ENCODE data around the gene RPGRIP1. TPM values are rescaled to one million over a fixed set of nuclear protein-coding genes. Genes with fewer than 3 reads are reported as not detected.
"Not testable (repeated sequence)": the region's sequence is repeated elsewhere in the genome, so short reads cannot be mapped to it uniquely, and the experiment has no call there.

The RPGRIP1 gene
- total RNA-seq, 2 experiments from 2014 or later, result 0.07 TPM; not detected in 1

- Mint-ChIP-seq H3K9me3 (no peaks in the 10 kb centered on the region), H3K27me3 (no peaks in the 10 kb centered on the region), H3K4me1 (ENCODE audit: low read depth) (peaks cover 75% of the 10 kb centered on the region), H3K4me3 (no peak overlapping the region), H3K36me3 (peaks cover 70% of the 10 kb centered on the region), H3K27ac (peak overlapping the region; percentile 56)
- CTCF ChIA-PET, result no interaction called here
- POLR2A ChIA-PET, result no interaction called here
- intact Hi-C loops (cut with micrococcal nuclease), result no loop called here
- DNase-seq, result no peak
Measured at GRCh38 chr14:21248338-21248737, 31.5 kb upstream of the RPGRIP1 start.

GRCh38 chr14:21248739-21249411 is 31.0 kb upstream of the RPGRIP1 start:
- peak overlapping the region; percentile 56 for H3K27ac Mint-ChIP-seq
- peaks cover 77% of the 10 kb centered on the region for H3K4me1 Mint-ChIP-seq (ENCODE audit: low read depth)
- ChIA-PET POLR2A (no interaction called here), CTCF (interaction anchor here (1.4 kb wide), 1 partner anchor 10 kb away, joined by 3 read pairs; no protein-coding TSS in a partner anchor)
- peaks cover 72% of the 10 kb centered on the region for H3K36me3 Mint-ChIP-seq
- H3K9me3 Mint-ChIP-seq, result no peaks in the 10 kb centered on the region
- intact Hi-C loops (cut with micrococcal nuclease), result no loop called here
- no peak for DNase-seq
- H3K4me3 Mint-ChIP-seq, result no peak overlapping the region
- H3K27me3 Mint-ChIP-seq, result no peaks in the 10 kb centered on the region

- Mint-ChIP-seq H3K9me3 (no peaks in the 10 kb centered on the region), H3K27ac (no peak overlapping the region), H3K4me3 (no peak overlapping the region), H3K27me3 (no peaks in the 10 kb centered on the region), H3K36me3 (peaks cover 72% of the 10 kb centered on the region), H3K4me1 (ENCODE audit: low read depth) (peaks cover 74% of the 10 kb centered on the region)
- CTCF ChIA-PET, result no interaction called here
- POLR2A ChIA-PET, result interaction anchor here (1.6 kb wide), 1 partner anchor 13 kb away, joined by 3 read pairs; no protein-coding TSS in a partner anchor
- no peak for DNase-seq
- intact Hi-C loops (cut with micrococcal nuclease), result no loop called here
Measured at GRCh38 chr14:21251215-21251614, 28.7 kb upstream of the RPGRIP1 start.

GRCh38 chr14:21252149-21252548 is 27.7 kb upstream of the RPGRIP1 start:
- no peaks in the 10 kb centered on the region for H3K27me3 Mint-ChIP-seq
- no peak overlapping the region for H3K27ac Mint-ChIP-seq
- H3K4me3 Mint-ChIP-seq, result no peak overlapping the region
- no peak for DNase-seq
- peaks cover 74% of the 10 kb centered on the region for H3K4me1 Mint-ChIP-seq (ENCODE audit: low read depth)
- H3K9me3 Mint-ChIP-seq, result no peaks in the 10 kb centered on the region
- intact Hi-C loops (cut with micrococcal nuclease), result no loop called here
- CTCF ChIA-PET, result no interaction called here
- peaks cover 75% of the 10 kb centered on the region for H3K36me3 Mint-ChIP-seq
- POLR2A ChIA-PET, result no interaction called here

- no peak for DNase-seq
- Mint-ChIP-seq H3K27ac (peak overlapping the region; percentile 39), H3K4me1 (ENCODE audit: low read depth) (peaks cover 76% of the 10 kb centered on the region), H3K27me3 (no peaks in the 10 kb centered on the region), H3K9me3 (no peaks in the 10 kb centered on the region), H3K36me3 (peaks cover 75% of the 10 kb centered on the region), H3K4me3 (peak overlapping the region; percentile 29)
- CTCF ChIA-PET, result interaction anchor here (1.0 to 2.4 kb wide), 5 partner anchors 10 to 40 kb away, joined by 3 to 9 read pairs (median 5); no protein-coding TSS in a partner anchor
- intact Hi-C loops (cut with micrococcal nuclease), result loop anchor here (1.0 to 2.0 kb wide), 2 partner anchors 9 to 21 kb away; no protein-coding TSS in a partner anchor
- POLR2A ChIA-PET, result interaction anchor here (1.2 to 4.5 kb wide), 7 partner anchors 10 to 40 kb away, joined by 3 to 57 read pairs (median 7); no protein-coding TSS in a partner anchor
Measured at GRCh38 chr14:21255385-21256101, 24.3 kb upstream of the RPGRIP1 start.

- intact Hi-C loops (cut with micrococcal nuclease); H3K27me3 Mint-ChIP-seq; DNase-seq; H3K9me3 Mint-ChIP-seq: not testable (repeated sequence)
- Mint-ChIP-seq H3K27ac (peak overlapping the region; percentile 39), H3K36me3 (peaks cover 72% of the 10 kb centered on the region), H3K4me3 (peak overlapping the region; percentile 29), H3K4me1 (ENCODE audit: low read depth) (peaks cover 74% of the 10 kb centered on the region)
- ChIA-PET CTCF (interaction anchor here (1.1 to 2.2 kb wide), 5 partner anchors 9 to 40 kb away, joined by 3 to 9 read pairs (median 5); no protein-coding TSS in a partner anchor), POLR2A (interaction anchor here (1.2 to 4.5 kb wide), 7 partner anchors 10 to 41 kb away, joined by 3 to 57 read pairs (median 7); no protein-coding TSS in a partner anchor)
Measured at GRCh38 chr14:21256102-21256447, 23.8 kb upstream of the RPGRIP1 start.

- H3K36me3 Mint-ChIP-seq, result peaks cover 72% of the 10 kb centered on the region
- no peaks in the 10 kb centered on the region for H3K9me3 Mint-ChIP-seq
- ChIA-PET POLR2A (interaction anchor here (1.2 to 4.5 kb wide), 6 partner anchors 10 to 34 kb away, joined by 3 to 57 read pairs (median 12); no protein-coding TSS in a partner anchor), CTCF (interaction anchor here (0.7 to 2.2 kb wide), 8 partner anchors 8 to 154 kb away, joined by 3 to 9 read pairs (median 3); no protein-coding TSS in a partner anchor)
- intact Hi-C loops (cut with micrococcal nuclease), result no loop called here
- H3K4me1 Mint-ChIP-seq (ENCODE audit: low read depth), result peaks cover 75% of the 10 kb centered on the region
- no peaks in the 10 kb centered on the region for H3K27me3 Mint-ChIP-seq
- peak overlapping the region; percentile 77 for H3K27ac Mint-ChIP-seq
- no peak for DNase-seq
- peak overlapping the region; percentile 51 for H3K4me3 Mint-ChIP-seq
Measured at GRCh38 chr14:21256539-21257393, 23.1 kb upstream of the RPGRIP1 start.

- Mint-ChIP-seq H3K4me1 (ENCODE audit: low read depth) (peaks cover 75% of the 10 kb centered on the region), H3K27ac (peak overlapping the region; percentile 77), H3K36me3 (peaks cover 73% of the 10 kb centered on the region), H3K9me3 (no peaks in the 10 kb centered on the region), H3K27me3 (no peaks in the 10 kb centered on the region), H3K4me3 (peak overlapping the region; percentile 51)
- DNase-seq, result no peak
- ChIA-PET CTCF (interaction anchor here (0.9 to 1.5 kb wide), 6 partner anchors 8 to 153 kb away, joined by 3 to 5 read pairs (median 3); no protein-coding TSS in a partner anchor), POLR2A (interaction anchor here (1.2 to 4.5 kb wide), 4 partner anchors 9 to 26 kb away, joined by 3 to 57 read pairs (median 23); no protein-coding TSS in a partner anchor)
- intact Hi-C loops (cut with micrococcal nuclease), result no loop called here
Measured at GRCh38 chr14:21257394-21257909, 22.4 kb upstream of the RPGRIP1 start.

GRCh38 chr14:21258005-21258888 is 21.6 kb upstream of the RPGRIP1 start:
- H3K36me3 Mint-ChIP-seq, result peaks cover 76% of the 10 kb centered on the region
- no peaks in the 10 kb centered on the region for H3K9me3 Mint-ChIP-seq
- POLR2A ChIA-PET, result interaction anchor here (3.3 to 4.5 kb wide), 3 partner anchors 8 to 27 kb away, joined by 16 to 57 read pairs (median 30); no protein-coding TSS in a partner anchor
- no peak for DNase-seq
- peak overlapping the region; percentile 77 for H3K27ac Mint-ChIP-seq
- intact Hi-C loops (cut with micrococcal nuclease), result no loop called here
- CTCF ChIA-PET, result interaction anchor here (1.1 to 1.2 kb wide), 2 partner anchors 13 to 152 kb away, joined by 3 read pairs; no protein-coding TSS in a partner anchor
- H3K4me3 Mint-ChIP-seq, result peak overlapping the region; percentile 16
- no peaks in the 10 kb centered on the region for H3K27me3 Mint-ChIP-seq
- H3K4me1 Mint-ChIP-seq (ENCODE audit: low read depth), result peaks cover 80% of the 10 kb centered on the region

GRCh38 chr14:21258889-21259787 is 20.7 kb upstream of the RPGRIP1 start:
- DNase-seq, result no peak
- peak overlapping the region; percentile 40 for H3K27ac Mint-ChIP-seq
- intact Hi-C loops (cut with micrococcal nuclease), result no loop called here
- H3K9me3 Mint-ChIP-seq, result no peaks in the 10 kb centered on the region
- CTCF ChIA-PET, result interaction anchor here (0.6 kb wide), 1 partner anchor 39 kb away, joined by 3 read pairs; no protein-coding TSS in a partner anchor
- no peaks in the 10 kb centered on the region for H3K27me3 Mint-ChIP-seq
- peaks cover 86% of the 10 kb centered on the region for H3K4me1 Mint-ChIP-seq (ENCODE audit: low read depth)
- peaks cover 80% of the 10 kb centered on the region for H3K36me3 Mint-ChIP-seq
- H3K4me3 Mint-ChIP-seq, result peak overlapping the region; percentile 11
- POLR2A ChIA-PET, result interaction anchor here (0.6 to 1.2 kb wide), 5 partner anchors 9 to 155 kb away, joined by 3 to 4 read pairs (median 3); no protein-coding TSS in a partner anchor

Data from activated CD4-positive, alpha-beta memory T cell treated with anti-CD3 and anti-CD28 coated beads for 36 hours (primary cell).